ENCODE measurements around the gene SH3BGRL.

Gene SH3BGRL

GRCh38 chrX:81201671-81202455 is at the start of gene SH3BGRL, which contains the start of gene HMGN5:
Gene SH3BGRL, plus strand, starts transcription at chrX:81202102. Its CDS starts 99 bp downstream, at chrX:81202201.
Gene HMGN5, minus strand, starts transcription at chrX:81201913. Its CDS starts 80,364 bp downstream, at chrX:81121549.
- peak; percentile 87 for DNase-seq

- DNase-seq, result no peak
Observed at GRCh38 chrX:81168391-81168790, 33.5 kb upstream of the SH3BGRL start.

GRCh38 chrX:81174286-81174685 is 27.6 kb upstream of the SH3BGRL start:
- DNase-seq, result no peak

- DNase-seq, result no peak
Observed at GRCh38 chrX:81195259-81195658, 6.6 kb upstream of the SH3BGRL start.

GRCh38 chrX:81195712-81196111 is 6.2 kb upstream of the SH3BGRL start:
- DNase-seq, result peak; percentile 81

GRCh38 chrX:81201071-81201470 is 831 bp upstream of the SH3BGRL start:
- DNase-seq, result no peak

GRCh38 chrX:81202456-81202819 is 536 bp downstream of the SH3BGRL start:
- no peak for DNase-seq

- DNase-seq, result no peak
Observed at GRCh38 chrX:81202943-81203342, 1.0 kb downstream of the SH3BGRL start.

GRCh38 chrX:81205551-81205950 is 3.6 kb downstream of the SH3BGRL start:
- no peak for DNase-seq

- no peak for DNase-seq
Observed at GRCh38 chrX:81206476-81206875, 4.6 kb downstream of the SH3BGRL start.

- DNase-seq, result no peak
Observed at GRCh38 chrX:81208916-81209315, 7.0 kb downstream of the SH3BGRL start.

- DNase-seq, result no peak
Observed at GRCh38 chrX:81215685-81216084, 13.8 kb downstream of the SH3BGRL start.

- DNase-seq, result no peak
Observed at GRCh38 chrX:81229229-81229628, 27.3 kb downstream of the SH3BGRL start.

- DNase-seq, result no peak
Observed at GRCh38 chrX:81229901-81230300, 28.0 kb downstream of the SH3BGRL start.

GRCh38 chrX:81231476-81231875 is 29.6 kb downstream of the SH3BGRL start:
- DNase-seq, result no peak

- DNase-seq, result no peak
Observed at GRCh38 chrX:81232218-81232617, 30.3 kb downstream of the SH3BGRL start.

- DNase-seq, result no peak
Observed at GRCh38 chrX:81237516-81237915, 35.6 kb downstream of the SH3BGRL start.

GRCh38 chrX:81238166-81238565 is 36.3 kb downstream of the SH3BGRL start:
- no peak for DNase-seq

- no peak for DNase-seq
Observed at GRCh38 chrX:81240701-81241331, 38.9 kb downstream of the SH3BGRL start.

- no peak for DNase-seq
Observed at GRCh38 chrX:81241753-81242152, 39.9 kb downstream of the SH3BGRL start.

- no peak for DNase-seq
Observed at GRCh38 chrX:81255876-81256275, 54.0 kb downstream of the SH3BGRL start.

GRCh38 chrX:81257817-81258216 is 55.9 kb downstream of the SH3BGRL start:
- DNase-seq, result no peak

GRCh38 chrX:81259020-81259713 is 57.3 kb downstream of the SH3BGRL start:
- DNase-seq, result no peak
